OCI-LY1 (cell line): ENCODE results near the gene EYA2.

Experiments
- EZH2 ChIP-seq: fragments of 200-600 bp; sonication (generic), shearing (Covaris generic); IDR thresholded peaks from 2 replicates; pipeline ENCODE4 v1.8.0; 2017; ENCODE audit warnings: borderline replicate concordance, mixed run types, mild to moderate bottlenecking, antibody characterized with exemption, low read length, moderate library complexity, mixed read lengths
- TF ChIP-seq, protein P1 (sequence below): fragments of 200-600 bp; sonication (generic), shearing (Covaris generic); IDR thresholded peaks from 2 replicates; pipeline ENCODE4 v1.5.1; 2017; ENCODE audit warnings: mild to moderate bottlenecking, antibody characterized with exemption, low read length, moderate library complexity, mixed read lengths

- TF ChIP-seq, protein P1, sequence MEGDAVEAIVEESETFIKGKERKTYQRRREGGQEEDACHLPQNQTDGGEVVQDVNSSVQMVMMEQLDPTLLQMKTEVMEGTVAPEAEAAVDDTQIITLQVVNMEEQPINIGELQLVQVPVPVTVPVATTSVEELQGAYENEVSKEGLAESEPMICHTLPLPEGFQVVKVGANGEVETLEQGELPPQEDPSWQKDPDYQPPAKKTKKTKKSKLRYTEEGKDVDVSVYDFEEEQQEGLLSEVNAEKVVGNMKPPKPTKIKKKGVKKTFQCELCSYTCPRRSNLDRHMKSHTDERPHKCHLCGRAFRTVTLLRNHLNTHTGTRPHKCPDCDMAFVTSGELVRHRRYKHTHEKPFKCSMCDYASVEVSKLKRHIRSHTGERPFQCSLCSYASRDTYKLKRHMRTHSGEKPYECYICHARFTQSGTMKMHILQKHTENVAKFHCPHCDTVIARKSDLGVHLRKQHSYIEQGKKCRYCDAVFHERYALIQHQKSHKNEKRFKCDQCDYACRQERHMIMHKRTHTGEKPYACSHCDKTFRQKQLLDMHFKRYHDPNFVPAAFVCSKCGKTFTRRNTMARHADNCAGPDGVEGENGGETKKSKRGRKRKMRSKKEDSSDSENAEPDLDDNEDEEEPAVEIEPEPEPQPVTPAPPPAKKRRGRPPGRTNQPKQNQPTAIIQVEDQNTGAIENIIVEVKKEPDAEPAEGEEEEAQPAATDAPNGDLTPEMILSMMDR, result no peak
- TF ChIP-seq EZH2, result no peak
Observed at GRCh38 chr20:47161411-47161810, 266.8 kb downstream of the EYA2 start.
